ENCODE results near the gene GHSR.

GRCh38 chr3:172475703-172476102 lies 27.4 kb upstream of the GHSR start:
- TF ChIP-seq CTCF (IDR thresholded peaks at IDR 0.05), result no peak
- TF ChIP-seq POLR2A (IDR thresholded peaks at IDR 0.05), result no peak

Data from Peyer's patch (tissue), 4 donors.